ENCODE results near the gene MED27. TPM values are rescaled to one million over a fixed set of nuclear protein-coding genes. Genes with fewer than 3 reads are reported as not detected.

MED27 gene
- total and polyA plus RNA-seq, 9 of the 15 experiments (the other 6 are each of a cell fraction or from before 2014, with no cell fraction given), result 24.4 to 91.0 (median 36.1) TPM

- FAIRE-seq, result no peak
- in situ Hi-C loops (cut with MboI), result no loop called here
- no peak for TF ChIP-seq MEF2D (tag; conservative IDR thresholded peaks at IDR 0.05; ENCODE audit: low read depth)
- TF ChIP-seq, protein P1, sequence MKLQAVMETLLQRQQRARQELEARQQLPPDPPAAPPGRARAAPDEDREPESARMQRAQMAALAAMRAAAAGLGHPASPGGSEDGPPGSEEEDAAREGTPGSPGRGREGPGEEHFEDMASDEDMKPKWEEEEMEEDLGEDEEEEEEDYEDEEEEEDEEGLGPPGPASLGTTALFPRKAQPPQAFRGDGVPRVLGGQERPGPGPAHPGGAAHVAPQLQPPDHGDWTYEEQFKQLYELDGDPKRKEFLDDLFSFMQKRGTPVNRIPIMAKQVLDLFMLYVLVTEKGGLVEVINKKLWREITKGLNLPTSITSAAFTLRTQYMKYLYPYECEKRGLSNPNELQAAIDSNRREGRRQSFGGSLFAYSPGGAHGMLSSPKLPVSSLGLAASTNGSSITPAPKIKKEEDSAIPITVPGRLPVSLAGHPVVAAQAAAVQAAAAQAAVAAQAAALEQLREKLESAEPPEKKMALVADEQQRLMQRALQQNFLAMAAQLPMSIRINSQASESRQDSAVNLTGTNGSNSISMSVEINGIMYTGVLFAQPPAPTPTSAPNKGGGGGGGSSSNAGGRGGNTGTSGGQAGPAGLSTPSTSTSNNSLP (IDR thresholded peaks at IDR 0.05; ENCODE audit: borderline replicate concordance, low read depth, low read length), result no peak
- no peak for TF ChIP-seq STAT5A (IDR thresholded peaks at IDR 0.05; ENCODE audit: borderline replicate concordance, low read length)
- TF ChIP-seq KAT2B (IDR thresholded peaks at IDR 0.05; ENCODE audit: low read depth, low read length), result no peak
- no peak for TF ChIP-seq ZFX (CRISPR knock-in tag; IDR thresholded peaks at IDR 0.05)
- no peak for TF ChIP-seq BCOR (IDR thresholded peaks at IDR 0.05)
- TF ChIP-seq ZNF77 (CRISPR knock-in tag; IDR thresholded peaks at IDR 0.05), result no peak
- no peak for TF ChIP-seq CAMTA2 (CRISPR knock-in tag; conservative IDR thresholded peaks at IDR 0.05)
- TF ChIP-seq ZNF277 (CRISPR knock-in tag; IDR thresholded peaks at IDR 0.05; ENCODE audit: borderline replicate concordance), result no peak
- no peak for TF ChIP-seq XRCC5 (IDR thresholded peaks at IDR 0.05; ENCODE audit: low read depth, low read length)
- TF ChIP-seq, protein P2, sequence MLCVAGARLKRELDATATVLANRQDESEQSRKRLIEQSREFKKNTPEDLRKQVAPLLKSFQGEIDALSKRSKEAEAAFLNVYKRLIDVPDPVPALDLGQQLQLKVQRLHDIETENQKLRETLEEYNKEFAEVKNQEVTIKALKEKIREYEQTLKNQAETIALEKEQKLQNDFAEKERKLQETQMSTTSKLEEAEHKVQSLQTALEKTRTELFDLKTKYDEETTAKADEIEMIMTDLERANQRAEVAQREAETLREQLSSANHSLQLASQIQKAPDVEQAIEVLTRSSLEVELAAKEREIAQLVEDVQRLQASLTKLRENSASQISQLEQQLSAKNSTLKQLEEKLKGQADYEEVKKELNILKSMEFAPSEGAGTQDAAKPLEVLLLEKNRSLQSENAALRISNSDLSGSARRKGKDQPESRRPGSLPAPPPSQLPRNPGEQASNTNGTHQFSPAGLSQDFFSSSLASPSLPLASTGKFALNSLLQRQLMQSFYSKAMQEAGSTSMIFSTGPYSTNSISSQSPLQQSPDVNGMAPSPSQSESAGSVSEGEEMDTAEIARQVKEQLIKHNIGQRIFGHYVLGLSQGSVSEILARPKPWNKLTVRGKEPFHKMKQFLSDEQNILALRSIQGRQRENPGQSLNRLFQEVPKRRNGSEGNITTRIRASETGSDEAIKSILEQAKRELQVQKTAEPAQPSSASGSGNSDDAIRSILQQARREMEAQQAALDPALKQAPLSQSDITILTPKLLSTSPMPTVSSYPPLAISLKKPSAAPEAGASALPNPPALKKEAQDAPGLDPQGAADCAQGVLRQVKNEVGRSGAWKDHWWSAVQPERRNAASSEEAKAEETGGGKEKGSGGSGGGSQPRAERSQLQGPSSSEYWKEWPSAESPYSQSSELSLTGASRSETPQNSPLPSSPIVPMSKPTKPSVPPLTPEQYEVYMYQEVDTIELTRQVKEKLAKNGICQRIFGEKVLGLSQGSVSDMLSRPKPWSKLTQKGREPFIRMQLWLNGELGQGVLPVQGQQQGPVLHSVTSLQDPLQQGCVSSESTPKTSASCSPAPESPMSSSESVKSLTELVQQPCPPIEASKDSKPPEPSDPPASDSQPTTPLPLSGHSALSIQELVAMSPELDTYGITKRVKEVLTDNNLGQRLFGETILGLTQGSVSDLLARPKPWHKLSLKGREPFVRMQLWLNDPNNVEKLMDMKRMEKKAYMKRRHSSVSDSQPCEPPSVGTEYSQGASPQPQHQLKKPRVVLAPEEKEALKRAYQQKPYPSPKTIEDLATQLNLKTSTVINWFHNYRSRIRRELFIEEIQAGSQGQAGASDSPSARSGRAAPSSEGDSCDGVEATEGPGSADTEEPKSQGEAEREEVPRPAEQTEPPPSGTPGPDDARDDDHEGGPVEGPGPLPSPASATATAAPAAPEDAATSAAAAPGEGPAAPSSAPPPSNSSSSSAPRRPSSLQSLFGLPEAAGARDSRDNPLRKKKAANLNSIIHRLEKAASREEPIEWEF (CRISPR knock-in tag; IDR thresholded peaks at IDR 0.05), result no peak
- TF ChIP-seq MCM5 (IDR thresholded peaks at IDR 0.05; ENCODE audit: low read depth), result no peak
- no peak for TF ChIP-seq ZBTB49 (CRISPR knock-in tag; IDR thresholded peaks at IDR 0.05; ENCODE audit: borderline replicate concordance)
Observed at GRCh38 chr9:131833083-131833482, 246.6 kb downstream of the MED27 start.

More at GRCh38 chr9:131833083-131833482, 246.6 kb downstream of the MED27 start:
- no peak for ATAC-seq
- no peak for DNase-seq (ENCODE audit: extremely low read depth in 1 of 4, low spot score in 3 of 4)
- intact Hi-C loops (cut with micrococcal nuclease), result no loop called here
- H3K27ac ChIP-seq (ENCODE audit: extremely low read depth, low read depth, low read length), result no peak overlapping the region
- no peaks in the 10 kb centered on the region for H3K79me2 ChIP-seq (ENCODE audit: control insufficient read depth, insufficient read depth, low read length)
- ChIA-PET CTCF (ENCODE audit: low intra/inter-chr PET ratio) (no interaction called here), POLR2A (no interaction called here)
- BruUV-seq (replicated peaks), result no TSS peak
- 9% methylated on average over 4 of the region's 4 CpGs for WGBS (ENCODE audit: insufficient coverage, low coverage, missing lambda C conversion rate)
- no peak overlapping the region for H3K4me2 ChIP-seq (ENCODE audit: insufficient read depth, low read length)
- H3K9ac ChIP-seq (ENCODE audit: insufficient read depth in 1 of 2, low read depth in 2 of 2, low read length in 2 of 2), result no peak overlapping the region
- H3K36me3 ChIP-seq (ENCODE audit: control insufficient read depth, insufficient read depth, low read length), result no peaks in the 10 kb centered on the region
- peaks cover 27 to 68% of the 10 kb centered on the region in 2 experiments; a peak in 4 of 5 replicates for H3K27me3 ChIP-seq (ENCODE audit: control insufficient read depth in 2 of 2, insufficient read depth in 2 of 2, low read length in 2 of 2)
- peaks cover 7% of the 10 kb centered on the region; the same call in 1 of the 2 replicates for H3K9me3 ChIP-seq (replicated peaks; ENCODE audit: control insufficient read depth, insufficient read depth, low read depth, low read length)
- no peak overlapping the region for H2AFZ ChIP-seq (ENCODE audit: low read depth, low read length)
- no peak overlapping the region for H3K4me3 ChIP-seq
- H3K9me1 ChIP-seq (ENCODE audit: control insufficient read depth, insufficient read depth, low read length), result no peaks in the 10 kb centered on the region
- no peaks in the 10 kb centered on the region for H4K20me1 ChIP-seq (replicated peaks; ENCODE audit: control insufficient read depth, insufficient read depth, low read length)
- peaks cover 0 to 11% of the 10 kb centered on the region in 2 experiments; a peak in 3 of 5 replicates for H3K4me1 ChIP-seq (replicated peaks in 1 of 2; ENCODE audit: control insufficient read depth in 2 of 2, insufficient read depth in 2 of 2, low read length in 2 of 2)

Measured in K562 (cell line).